Measurements from ENCODE around the gene CYB561D2. TPM values are rescaled to one million over a fixed set of nuclear protein-coding genes. Genes with fewer than 3 reads are reported as not detected.

Gene CYB561D2
- total RNA-seq, 4 donors from 2014 or later: 13.3 to 19.9 (median 17.8) TPM

DNA sequence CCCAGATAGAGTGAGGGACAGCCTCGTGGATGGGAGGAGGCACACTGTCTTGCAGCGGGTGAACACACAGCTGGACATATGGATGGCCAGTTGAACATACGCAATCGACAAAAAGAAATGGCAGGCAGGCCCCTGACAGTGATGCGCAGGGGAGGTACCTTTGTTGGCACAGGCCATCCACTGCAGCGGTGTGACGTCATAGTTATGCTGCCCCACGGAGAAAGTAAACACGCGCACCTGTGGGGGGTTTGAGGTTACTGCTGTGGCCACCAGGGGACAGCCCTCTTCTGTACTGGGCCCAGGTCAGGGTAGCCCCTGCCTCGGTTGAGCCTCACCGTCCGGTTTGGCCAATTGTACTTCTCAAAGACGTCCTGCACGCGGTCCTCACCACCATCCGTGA lies 28.1 kb downstream of the CYB561D2 start:
- H3K36me3 ChIP-seq: no peaks in the 10 kb centered on the region
- ATAC-seq: no peak
- H3K4me1 ChIP-seq: no peaks in the 10 kb centered on the region
- in situ Hi-C loops (cut with MboI; ENCODE audit: low sequenced_read_pairs in 4 of 4) (no loop called here), intact Hi-C loops (cut with DNase I; ENCODE audit: low total_unique reads) (no loop called here)
- TF ChIP-seq POLR2A (IDR thresholded peaks at IDR 0.05): no peak
- TF ChIP-seq, protein P1, sequence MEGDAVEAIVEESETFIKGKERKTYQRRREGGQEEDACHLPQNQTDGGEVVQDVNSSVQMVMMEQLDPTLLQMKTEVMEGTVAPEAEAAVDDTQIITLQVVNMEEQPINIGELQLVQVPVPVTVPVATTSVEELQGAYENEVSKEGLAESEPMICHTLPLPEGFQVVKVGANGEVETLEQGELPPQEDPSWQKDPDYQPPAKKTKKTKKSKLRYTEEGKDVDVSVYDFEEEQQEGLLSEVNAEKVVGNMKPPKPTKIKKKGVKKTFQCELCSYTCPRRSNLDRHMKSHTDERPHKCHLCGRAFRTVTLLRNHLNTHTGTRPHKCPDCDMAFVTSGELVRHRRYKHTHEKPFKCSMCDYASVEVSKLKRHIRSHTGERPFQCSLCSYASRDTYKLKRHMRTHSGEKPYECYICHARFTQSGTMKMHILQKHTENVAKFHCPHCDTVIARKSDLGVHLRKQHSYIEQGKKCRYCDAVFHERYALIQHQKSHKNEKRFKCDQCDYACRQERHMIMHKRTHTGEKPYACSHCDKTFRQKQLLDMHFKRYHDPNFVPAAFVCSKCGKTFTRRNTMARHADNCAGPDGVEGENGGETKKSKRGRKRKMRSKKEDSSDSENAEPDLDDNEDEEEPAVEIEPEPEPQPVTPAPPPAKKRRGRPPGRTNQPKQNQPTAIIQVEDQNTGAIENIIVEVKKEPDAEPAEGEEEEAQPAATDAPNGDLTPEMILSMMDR (IDR thresholded peaks at IDR 0.05 in 4 of 5, conservative IDR thresholded peaks at IDR 0.05 in 1 of 5): no peak
- H3K27me3 ChIP-seq: no peaks in the 10 kb centered on the region
- DNase-seq: no peak
- H3K9me3 ChIP-seq: no peaks in the 10 kb centered on the region
- no peak overlapping the region for H3K4me3 ChIP-seq
- H3K27ac ChIP-seq: no peak overlapping the region

DNA sequence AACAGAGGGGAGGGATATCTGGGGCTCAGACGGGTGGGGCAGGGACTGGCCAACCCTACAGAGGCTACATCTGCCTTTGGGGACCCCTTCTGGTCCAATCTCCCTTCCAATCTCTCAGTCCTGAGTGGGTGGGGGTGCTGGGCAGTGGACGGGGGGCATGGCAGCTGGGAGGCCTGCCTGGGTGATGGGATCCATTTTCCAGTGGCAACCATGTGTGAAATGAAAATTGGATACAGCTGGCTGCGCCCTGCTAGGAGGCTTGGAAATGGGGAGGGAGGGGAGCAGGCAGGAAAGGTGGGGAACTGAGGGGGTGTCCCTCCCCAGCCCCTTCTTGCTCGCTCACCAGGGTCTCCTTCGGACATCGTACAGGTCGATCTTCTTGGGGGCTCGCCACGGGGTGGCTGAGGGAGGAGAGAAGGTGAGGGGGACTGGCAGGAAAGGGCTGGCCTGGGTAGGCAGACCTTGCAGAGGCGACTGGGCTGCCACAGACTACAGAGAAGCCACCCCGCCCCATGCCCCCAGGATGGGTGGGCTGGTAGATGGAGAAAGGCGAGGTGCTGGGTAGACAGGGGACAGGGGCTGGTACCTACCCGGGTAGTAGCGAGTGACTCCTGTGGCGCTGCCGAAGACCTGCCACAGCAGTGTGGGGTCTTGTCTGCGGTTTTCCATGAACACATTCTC lies 29.9 kb downstream of the CYB561D2 start:
- Histone ChIP-seq H3K36me3 (no peaks in the 10 kb centered on the region), H3K4me3 (no peak overlapping the region), H3K27ac (no peak overlapping the region), H3K27me3 (no peaks in the 10 kb centered on the region), H3K9me3 (no peaks in the 10 kb centered on the region), H3K4me1 (no peaks in the 10 kb centered on the region)
- no peak for DNase-seq
- no peak for ATAC-seq
- intact Hi-C loops (cut with DNase I; ENCODE audit: low total_unique reads) (no loop called here), in situ Hi-C loops (cut with MboI; ENCODE audit: low sequenced_read_pairs in 4 of 4) (no loop called here)
- no peak for TF ChIP-seq POLR2A (IDR thresholded peaks at IDR 0.05)
- TF ChIP-seq, protein P1 (IDR thresholded peaks at IDR 0.05 in 4 of 5, conservative IDR thresholded peaks at IDR 0.05 in 1 of 5): no peak

- Histone ChIP-seq H3K4me3 (no peak overlapping the region), H3K27me3 (no peaks in the 10 kb centered on the region), H3K36me3 (no peaks in the 10 kb centered on the region), H3K27ac (no peak overlapping the region), H3K4me1 (no peaks in the 10 kb centered on the region), H3K9me3 (no peaks in the 10 kb centered on the region)
- TF ChIP-seq, protein P1 (IDR thresholded peaks at IDR 0.05 in 4 of 5, conservative IDR thresholded peaks at IDR 0.05 in 1 of 5): no peak
- no peak for TF ChIP-seq POLR2A (IDR thresholded peaks at IDR 0.05)
- in situ Hi-C loops (cut with MboI; ENCODE audit: low sequenced_read_pairs in 4 of 4): no loop called here
- ATAC-seq (no peak), DNase-seq (no peak)
- intact Hi-C loops (cut with DNase I; ENCODE audit: low total_unique reads): no loop called here
Observed at GRCh38 chr3:50381383-50381782, 30.7 kb downstream of the CYB561D2 start.

GRCh38 chr3:50382722-50383121 lies 32.1 kb downstream of the CYB561D2 start:
- Histone ChIP-seq H3K9me3 (no peaks in the 10 kb centered on the region), H3K4me3 (no peak overlapping the region), H3K36me3 (no peaks in the 10 kb centered on the region), H3K27ac (no peak overlapping the region), H3K27me3 (no peaks in the 10 kb centered on the region), H3K4me1 (no peaks in the 10 kb centered on the region)
- intact Hi-C loops (cut with DNase I; ENCODE audit: low total_unique reads) (no loop called here), in situ Hi-C loops (cut with MboI; ENCODE audit: low sequenced_read_pairs in 4 of 4) (no loop called here)
- TF ChIP-seq POLR2A (IDR thresholded peaks at IDR 0.05): no peak
- TF ChIP-seq, protein P1 (IDR thresholded peaks at IDR 0.05 in 4 of 5, conservative IDR thresholded peaks at IDR 0.05 in 1 of 5): no peak
- no peak for DNase-seq
- ATAC-seq: no peak

- Histone ChIP-seq H3K36me3 (no peaks in the 10 kb centered on the region), H3K4me1 (no peaks in the 10 kb centered on the region), H3K9me3 (no peaks in the 10 kb centered on the region), H3K27me3 (no peaks in the 10 kb centered on the region), H3K27ac (no peak overlapping the region), H3K4me3 (no peak overlapping the region)
- intact Hi-C loops (cut with DNase I; ENCODE audit: low total_unique reads) (no loop called here), in situ Hi-C loops (cut with MboI; ENCODE audit: low sequenced_read_pairs in 4 of 4) (no loop called here)
- no peak for TF ChIP-seq POLR2A (IDR thresholded peaks at IDR 0.05)
- ATAC-seq (no peak), DNase-seq (no peak)
Observed at GRCh38 chr3:50383750-50384149, 33.1 kb downstream of the CYB561D2 start.

All from gastrocnemius medialis (tissue), 4 donors.